ENCODE measurements around the gene CCDC171. TPM values are rescaled to one million over a fixed set of nuclear protein-coding genes. Genes with fewer than 3 reads are reported as not detected.
A peak's percentile ranks its signal among the peaks of the same experiment; 100 is the strongest.

The CCDC171 gene
- total RNA-seq, 2 donors from 2014 or later = 2.0 to 7.6 TPM

- Histone ChIP-seq H3K27me3 (replicated peaks; ENCODE audit: insufficient read depth) (no peaks in the 10 kb centered on the region), H3K9me3 (no peaks in the 10 kb centered on the region), H3K36me3 (no peaks in the 10 kb centered on the region), H3K27ac (no peak overlapping the region), H3K4me3 (no peak overlapping the region), H3K4me1 (replicated peaks) (no peaks in the 10 kb centered on the region)
- TF ChIP-seq POLR2AphosphoS5 (IDR thresholded peaks at IDR 0.05) (no peak), CTCF (IDR thresholded peaks at IDR 0.05) (no peak), POLR2A (IDR thresholded peaks at IDR 0.05) (no peak)
- intact Hi-C loops (cut with DNase I) = no loop called here
- WGBS = 81% methylated on average over 1 of the region's 1 CpG
- DNase-seq (ENCODE audit: low spot score) = no peak
Observed at GRCh38 chr9:15635752-15636151, 82.9 kb downstream of the CCDC171 start.

DNA sequence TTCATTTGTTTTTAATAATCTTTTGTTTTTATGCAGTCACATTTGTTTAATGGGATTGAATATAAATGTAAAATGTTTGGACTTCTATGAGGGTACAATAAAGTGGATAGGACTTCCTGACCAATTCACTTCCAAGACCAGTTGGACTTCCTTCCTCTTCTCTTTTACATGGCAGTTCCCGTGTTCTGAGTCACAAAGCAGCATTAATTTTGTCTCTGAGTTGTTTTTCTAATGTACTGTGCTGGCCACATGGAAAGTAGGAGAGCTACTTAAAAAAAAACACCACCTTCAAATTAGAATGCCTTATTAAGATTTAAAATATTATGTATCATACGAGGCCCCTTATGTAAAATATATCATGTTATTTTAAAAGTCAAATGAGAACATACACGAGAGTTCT lies 87.3 kb downstream of the CCDC171 start:
- WGBS = 63% methylated on average over 3 of the region's 3 CpGs
- Histone ChIP-seq H3K27ac (no peak overlapping the region), H3K4me1 (replicated peaks) (no peaks in the 10 kb centered on the region), H3K36me3 (no peaks in the 10 kb centered on the region), H3K4me3 (no peak overlapping the region), H3K27me3 (replicated peaks; ENCODE audit: insufficient read depth) (no peaks in the 10 kb centered on the region), H3K9me3 (no peaks in the 10 kb centered on the region)
- intact Hi-C loops (cut with DNase I) = no loop called here
- DNase-seq (ENCODE audit: low spot score) = no peak
- no peak for TF ChIP-seq POLR2A (IDR thresholded peaks at IDR 0.05)
- TF ChIP-seq CTCF (IDR thresholded peaks at IDR 0.05) = no peak
- TF ChIP-seq POLR2AphosphoS5 (IDR thresholded peaks at IDR 0.05) = no peak

- H3K9me3 ChIP-seq = no peaks in the 10 kb centered on the region
- DNase-seq (ENCODE audit: low spot score) = no peak
- 85% methylated on average over 1 of the region's 1 CpG for WGBS
- H3K36me3 ChIP-seq = no peaks in the 10 kb centered on the region
- intact Hi-C loops (cut with DNase I) = no loop called here
- no peak overlapping the region for H3K27ac ChIP-seq
- H3K27me3 ChIP-seq (replicated peaks; ENCODE audit: insufficient read depth) = no peaks in the 10 kb centered on the region
- no peak for TF ChIP-seq POLR2A (IDR thresholded peaks at IDR 0.05)
- TF ChIP-seq CTCF (IDR thresholded peaks at IDR 0.05) = no peak
- H3K4me3 ChIP-seq = no peak overlapping the region
- H3K4me1 ChIP-seq (replicated peaks) = no peaks in the 10 kb centered on the region
Observed at GRCh38 chr9:15641291-15641690, 88.4 kb downstream of the CCDC171 start.

DNA sequence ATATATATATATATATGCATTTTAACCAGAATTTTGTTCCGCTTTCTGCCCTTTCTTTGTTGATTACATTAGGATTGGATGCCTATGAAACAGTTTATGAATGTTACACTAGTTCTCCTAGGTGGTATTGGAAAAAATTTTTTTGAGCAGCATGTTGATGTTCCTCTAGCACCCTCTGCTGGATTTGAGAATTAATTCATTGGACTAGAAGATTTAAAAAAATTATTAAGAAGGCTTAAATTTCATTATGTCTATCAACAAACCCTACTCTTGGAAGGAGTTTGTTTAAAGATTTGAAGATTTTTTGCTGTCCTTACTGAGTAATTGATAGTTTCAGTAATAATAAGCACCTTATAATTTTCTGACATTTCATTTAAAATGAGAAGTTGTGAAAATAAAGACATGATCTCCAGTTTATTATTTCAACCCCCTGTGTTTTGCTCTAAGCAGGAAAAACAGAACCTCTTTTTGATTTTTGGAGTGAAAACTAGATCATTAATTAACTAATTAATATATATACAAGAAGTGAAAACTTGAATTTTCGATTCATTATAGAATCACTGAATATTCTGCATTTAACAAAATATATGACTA lies 89.6 kb downstream of the CCDC171 start:
- peak in 2 of 4 experiments; percentile 22 to 47 for TF ChIP-seq CTCF (IDR thresholded peaks at IDR 0.05)
- no peak for TF ChIP-seq POLR2A (IDR thresholded peaks at IDR 0.05)
- WGBS = 63% methylated on average over 2 of the region's 2 CpGs
- intact Hi-C loops (cut with DNase I) = no loop called here

GRCh38 chr9:15670246-15670645 lies 117.4 kb downstream of the CCDC171 start:
- H3K4me3 ChIP-seq = no peak overlapping the region
- H3K27me3 ChIP-seq (replicated peaks; ENCODE audit: insufficient read depth) = no peaks in the 10 kb centered on the region
- no peak for DNase-seq (ENCODE audit: low spot score)
- intact Hi-C loops (cut with DNase I) = no loop called here
- H3K27ac ChIP-seq = no peak overlapping the region
- no peaks in the 10 kb centered on the region for H3K4me1 ChIP-seq (replicated peaks)
- TF ChIP-seq POLR2A (IDR thresholded peaks at IDR 0.05) (no peak), CTCF (IDR thresholded peaks at IDR 0.05) (no peak), POLR2AphosphoS5 (IDR thresholded peaks at IDR 0.05) (no peak)
- H3K36me3 ChIP-seq = no peaks in the 10 kb centered on the region
- no peaks in the 10 kb centered on the region for H3K9me3 ChIP-seq

More for the DNA sequence above, 89.6 kb downstream of the CCDC171 start:
- DNase-seq (ENCODE audit: low spot score) = no peak
- Histone ChIP-seq H3K9me3 (no peaks in the 10 kb centered on the region), H3K27ac (no peak overlapping the region), H3K36me3 (no peaks in the 10 kb centered on the region), H3K27me3 (replicated peaks; ENCODE audit: insufficient read depth) (no peaks in the 10 kb centered on the region), H3K4me1 (replicated peaks) (no peaks in the 10 kb centered on the region), H3K4me3 (no peak overlapping the region)

All from prostate gland (tissue), 2 donors.